Subcutaneous adipose tissue (tissue), 4 donors: ENCODE measurements around the gene TPH2. TPM values are rescaled to one million over a fixed set of nuclear protein-coding genes. Genes with fewer than 3 reads are reported as not detected.

Experiments used
- total RNA-seq, 4 donors: library from RNA; depleted of rRNA; stranded (reverse); fragments of >200 nt; gene quantifications; one replicate each; pipeline ENCODE4 v1.1.0, GENCODE V29; 2016
- TF ChIP-seq, protein P1 (sequence below): fragments of 450-650 bp; IDR thresholded peaks from one replicate; pipeline ENCODE4 v1.5.1; 2016; ENCODE audit warnings: low read depth, mild to moderate bottlenecking, control low read depth, antibody characterized with exemption, moderate library complexity

The TPH2 gene
- total RNA-seq, 4 donors from 2014 or later, result not detected

DNA sequence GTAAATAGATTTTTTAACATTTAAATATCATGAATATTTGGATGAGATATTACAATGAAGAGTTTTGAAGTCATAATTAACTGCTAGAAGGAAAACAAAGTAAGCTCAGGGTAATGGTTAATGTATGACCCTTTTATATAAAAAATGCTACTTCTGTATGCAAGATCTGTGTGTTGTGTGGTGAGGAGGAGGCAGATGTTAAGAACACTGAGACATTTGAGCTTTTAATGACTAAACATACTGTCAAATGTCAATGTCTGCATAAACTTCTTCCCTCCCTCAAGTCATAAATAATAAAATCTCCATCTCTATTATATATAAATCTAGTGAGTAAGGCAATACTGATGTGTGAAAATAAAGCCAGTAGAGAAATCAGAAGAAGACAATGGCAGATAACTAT lies 1.4 kb downstream of the TPH2 start:
- TF ChIP-seq, protein P1, sequence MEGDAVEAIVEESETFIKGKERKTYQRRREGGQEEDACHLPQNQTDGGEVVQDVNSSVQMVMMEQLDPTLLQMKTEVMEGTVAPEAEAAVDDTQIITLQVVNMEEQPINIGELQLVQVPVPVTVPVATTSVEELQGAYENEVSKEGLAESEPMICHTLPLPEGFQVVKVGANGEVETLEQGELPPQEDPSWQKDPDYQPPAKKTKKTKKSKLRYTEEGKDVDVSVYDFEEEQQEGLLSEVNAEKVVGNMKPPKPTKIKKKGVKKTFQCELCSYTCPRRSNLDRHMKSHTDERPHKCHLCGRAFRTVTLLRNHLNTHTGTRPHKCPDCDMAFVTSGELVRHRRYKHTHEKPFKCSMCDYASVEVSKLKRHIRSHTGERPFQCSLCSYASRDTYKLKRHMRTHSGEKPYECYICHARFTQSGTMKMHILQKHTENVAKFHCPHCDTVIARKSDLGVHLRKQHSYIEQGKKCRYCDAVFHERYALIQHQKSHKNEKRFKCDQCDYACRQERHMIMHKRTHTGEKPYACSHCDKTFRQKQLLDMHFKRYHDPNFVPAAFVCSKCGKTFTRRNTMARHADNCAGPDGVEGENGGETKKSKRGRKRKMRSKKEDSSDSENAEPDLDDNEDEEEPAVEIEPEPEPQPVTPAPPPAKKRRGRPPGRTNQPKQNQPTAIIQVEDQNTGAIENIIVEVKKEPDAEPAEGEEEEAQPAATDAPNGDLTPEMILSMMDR, result no peak

DNA sequence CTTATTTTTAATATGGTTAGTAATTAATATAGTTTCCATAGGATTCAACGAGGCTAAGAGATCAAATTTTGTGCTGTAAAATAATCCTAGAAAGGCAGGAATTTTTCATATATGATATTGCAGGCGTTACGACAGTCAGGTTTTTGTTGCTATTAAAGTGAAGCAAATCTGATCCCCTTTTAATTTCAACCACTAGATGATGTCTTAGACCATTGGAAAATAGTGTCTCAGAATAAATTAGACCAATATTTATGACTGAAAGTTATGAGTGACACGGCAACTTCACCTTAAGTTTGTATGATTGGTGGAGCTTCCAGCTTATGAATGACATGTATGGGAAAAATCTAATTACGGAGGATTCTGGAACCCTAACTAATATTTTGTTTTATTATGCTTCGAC lies 2.5 kb downstream of the TPH2 start:
- TF ChIP-seq, protein P1, result no peak

DNA sequence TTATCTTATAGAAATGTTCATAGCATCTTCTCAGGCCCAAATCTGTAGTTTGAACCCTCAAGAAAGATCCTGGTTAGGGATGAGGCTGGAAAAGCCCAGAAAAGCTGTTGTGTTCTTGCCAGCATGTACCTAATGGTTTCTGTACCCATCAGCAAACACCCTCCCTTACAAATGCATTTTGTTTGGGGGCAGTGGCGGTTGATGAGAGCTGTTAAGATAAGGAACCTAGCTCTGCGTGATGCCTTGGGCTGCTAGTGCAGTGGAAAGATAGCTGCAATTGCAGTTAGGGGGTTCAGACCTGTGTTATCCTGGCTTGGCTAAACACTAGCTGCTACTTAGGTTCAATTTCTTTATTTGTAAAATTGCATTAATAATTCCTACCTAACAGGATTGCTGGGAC lies 3.6 kb downstream of the TPH2 start:
- TF ChIP-seq, protein P1, result no peak

DNA sequence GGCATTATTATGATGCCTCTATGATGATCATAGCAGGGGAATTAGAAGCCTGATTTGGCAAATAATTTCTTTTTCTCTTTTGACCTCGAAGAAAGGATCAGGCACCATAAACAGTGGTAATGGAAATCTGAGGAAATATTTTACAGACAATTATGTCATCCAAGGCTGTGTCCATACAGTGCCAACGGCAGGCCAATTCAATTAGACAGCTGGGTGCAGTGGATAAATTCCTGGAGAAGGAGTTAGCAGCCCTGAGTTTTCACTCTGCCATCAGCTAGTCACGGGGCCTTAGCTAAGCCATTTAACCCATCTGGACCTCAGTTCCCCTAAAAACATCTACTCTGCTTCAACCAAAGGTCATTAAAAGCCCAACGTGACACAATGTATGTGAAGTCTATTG lies 4.1 kb downstream of the TPH2 start:
- TF ChIP-seq, protein P1, result no peak

DNA sequence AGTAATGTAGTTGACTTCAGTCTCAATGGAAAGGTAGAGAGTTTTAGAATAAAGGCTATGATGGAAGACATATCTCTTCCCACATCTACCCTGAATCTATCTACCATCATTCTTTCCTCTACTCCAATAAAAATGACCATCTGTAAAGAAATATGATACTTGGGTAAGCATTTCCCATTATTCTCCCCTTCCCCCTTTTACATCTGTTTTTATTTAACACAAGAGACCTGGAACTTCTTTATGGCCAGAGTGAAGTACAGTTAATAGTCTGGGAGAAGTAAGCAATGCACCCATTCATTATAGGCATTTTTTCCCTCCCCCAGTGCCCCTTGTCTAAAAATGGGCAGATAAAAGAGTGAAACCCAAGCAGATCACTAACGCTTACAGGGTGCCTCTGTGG lies 6.5 kb downstream of the TPH2 start:
- TF ChIP-seq, protein P1, result no peak

DNA sequence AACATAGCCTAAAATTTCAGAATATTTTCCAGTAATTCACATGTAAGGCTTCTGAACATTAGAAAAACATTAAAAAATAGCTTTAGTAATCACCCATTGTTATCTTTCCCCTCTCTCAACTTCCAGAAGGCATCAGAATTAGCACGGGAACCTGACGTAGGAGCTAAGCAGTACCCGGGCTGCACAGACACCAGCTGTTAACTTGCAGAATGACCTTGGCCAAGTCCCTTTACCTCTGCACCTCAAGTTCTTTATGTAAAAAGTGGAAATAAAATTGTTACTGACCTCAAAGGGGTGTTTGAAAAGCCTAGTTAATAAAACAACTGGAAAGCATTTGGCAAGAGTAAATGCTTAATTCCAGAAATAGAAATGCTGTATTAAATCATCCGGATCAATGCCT lies 7.2 kb downstream of the TPH2 start:
- TF ChIP-seq, protein P1, result no peak

DNA sequence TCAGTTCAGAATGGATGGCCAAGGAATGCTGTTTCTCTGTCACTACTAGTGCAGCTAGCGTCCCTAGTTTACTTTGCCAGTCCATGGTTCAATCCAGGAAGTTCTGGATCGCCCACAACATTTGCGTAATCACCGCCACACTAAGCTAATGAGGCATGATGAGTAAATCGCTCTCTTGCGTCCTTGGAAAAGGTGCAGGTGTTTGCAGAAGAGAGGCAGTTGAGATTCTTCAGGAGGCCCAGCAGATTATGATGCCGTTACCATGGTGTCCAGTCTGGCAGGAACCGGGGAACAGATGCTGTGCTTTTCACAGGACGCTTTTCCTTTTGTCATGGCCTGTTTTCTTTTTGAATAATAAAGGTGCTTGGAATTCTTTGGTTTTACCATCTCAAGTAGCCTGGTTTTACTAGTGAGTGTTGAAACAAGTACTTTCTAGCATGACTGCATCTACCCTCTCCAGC lies 9.0 kb downstream of the TPH2 start:
- TF ChIP-seq, protein P1, result no peak
